Fibroblast of peridontal ligament (primary cell): ENCODE data around the gene ITGA1.

ENCODE experiments used
- DNase-seq: peaks from one replicate; pipeline ENCODE4 v3.0.0-alpha.2; 2010; ENCODE audit errors: extremely low read depth

The ITGA1 gene

DNA sequence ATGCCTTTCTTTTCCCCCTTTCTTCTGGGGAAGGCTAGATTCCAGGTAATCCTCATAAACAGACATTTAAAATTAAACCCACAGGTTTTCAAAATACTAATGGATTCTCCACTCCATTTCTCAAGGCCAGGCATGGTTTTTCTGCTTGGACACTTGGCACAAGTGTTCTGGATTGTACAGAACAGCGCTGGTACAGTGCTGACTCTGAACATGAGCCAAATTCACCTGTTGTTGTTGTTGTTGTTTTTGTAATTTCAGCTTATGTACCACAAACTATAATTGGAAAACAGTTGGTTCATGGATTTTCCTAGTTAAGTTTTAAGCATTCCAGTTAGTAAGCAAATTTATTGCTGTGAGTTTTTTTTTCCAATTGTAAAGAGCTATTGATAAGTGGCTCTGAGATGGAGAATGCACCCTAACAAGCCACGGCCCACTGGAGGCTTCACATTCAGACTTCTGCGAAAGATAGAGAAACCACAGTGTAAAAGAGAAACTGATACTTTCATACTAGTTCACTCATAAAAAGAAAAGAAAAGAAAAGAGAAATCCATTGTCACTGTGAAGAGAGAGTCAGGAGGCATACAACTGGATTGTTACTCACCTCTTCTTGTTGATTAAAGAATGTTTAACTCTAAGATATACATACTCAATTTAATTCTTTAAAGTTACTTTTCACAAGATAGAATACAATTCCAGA lies 16.2 kb upstream of the ITGA1 start:
- no peak for DNase-seq

DNA sequence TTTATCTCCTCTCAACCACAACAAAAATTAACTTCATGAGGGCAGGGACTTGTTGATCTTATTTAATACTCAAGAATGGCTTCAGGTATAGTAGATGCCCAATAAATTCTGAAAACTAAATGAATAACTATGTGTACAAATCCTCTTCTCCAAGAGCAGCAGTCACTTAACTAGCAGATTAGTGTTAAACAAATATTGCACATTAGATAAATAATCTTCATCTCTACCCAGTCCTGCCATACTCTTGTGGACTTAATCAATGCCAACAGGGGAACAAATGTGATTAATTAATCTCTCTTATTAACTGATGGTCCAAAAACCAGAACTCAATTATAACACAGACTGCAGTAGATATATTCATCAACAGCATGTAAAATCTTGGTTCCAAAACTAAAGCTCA lies 15.0 kb upstream of the ITGA1 start:
- DNase-seq = no peak

- DNase-seq = no peak
These were observed 14.4 kb upstream of the ITGA1 start for GRCh38 chr5:52773342-52773741.

GRCh38 chr5:52774005-52774410 lies 13.7 kb upstream of the ITGA1 start:
- no peak for DNase-seq

- DNase-seq = no peak
These were observed 11.6 kb upstream of the ITGA1 start for GRCh38 chr5:52776116-52776515.

- no peak for DNase-seq
These were observed 10.5 kb upstream of the ITGA1 start for GRCh38 chr5:52777186-52777585.

DNA sequence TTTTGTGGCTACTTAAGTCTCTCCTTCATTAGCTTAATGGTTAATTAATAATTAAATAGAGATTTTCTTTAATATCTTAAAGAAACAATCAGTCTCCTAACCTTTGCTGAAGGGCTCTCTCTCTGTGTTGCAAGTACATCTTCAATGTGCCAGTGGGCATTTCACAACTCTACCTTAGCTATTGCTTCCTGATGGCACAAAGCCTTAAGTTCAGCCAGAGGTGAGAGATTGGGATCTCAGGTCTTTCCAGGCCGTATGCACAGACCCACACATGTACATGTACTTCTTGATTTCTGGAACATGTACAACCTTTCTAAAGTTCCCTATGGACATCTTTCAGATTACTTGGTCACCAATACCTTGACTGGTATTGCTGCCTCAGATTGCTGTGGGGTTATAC lies 8.9 kb upstream of the ITGA1 start:
- no peak for DNase-seq

DNA sequence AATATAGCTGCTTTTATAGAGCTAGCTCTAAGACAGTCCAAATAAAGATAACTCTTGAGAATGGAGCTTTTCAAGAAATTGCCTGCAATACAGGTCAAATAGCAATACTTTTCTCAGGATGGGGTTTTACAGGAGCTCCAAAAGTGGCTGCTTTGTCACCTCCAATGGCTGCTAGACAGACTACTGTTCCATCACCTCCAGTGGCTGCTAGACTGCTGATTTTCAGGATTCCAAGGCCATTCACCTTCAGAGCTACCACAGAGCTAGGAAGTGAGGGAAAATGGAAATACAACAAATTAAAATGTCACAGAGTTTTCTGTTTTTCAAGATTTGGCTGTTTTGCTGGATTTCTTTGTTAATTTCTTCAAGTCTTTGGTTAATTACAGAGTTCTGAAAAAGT lies 8.5 kb upstream of the ITGA1 start:
- no peak for DNase-seq

- peak; percentile 66 for DNase-seq
These were observed 4.3 kb upstream of the ITGA1 start for GRCh38 chr5:52783226-52783959.

DNA sequence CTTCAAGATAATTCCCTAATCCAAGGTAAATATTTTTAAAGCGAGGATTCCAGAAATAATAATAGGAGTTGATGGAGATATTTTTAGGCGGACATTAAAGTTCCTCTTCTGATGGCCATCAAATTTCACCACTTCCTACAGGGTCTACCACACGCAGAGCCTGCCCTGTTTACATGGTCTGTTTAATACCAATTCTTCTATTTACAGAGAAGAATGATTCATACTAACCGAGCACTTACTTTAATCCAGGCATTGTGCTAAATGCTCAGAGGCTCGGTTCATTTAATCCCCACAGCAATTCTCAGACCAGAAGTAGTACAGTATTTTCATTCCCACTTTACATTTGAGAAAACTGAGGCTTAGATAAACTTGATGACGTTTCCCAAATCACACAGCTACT lies 3.0 kb upstream of the ITGA1 start:
- no peak for DNase-seq

DNA sequence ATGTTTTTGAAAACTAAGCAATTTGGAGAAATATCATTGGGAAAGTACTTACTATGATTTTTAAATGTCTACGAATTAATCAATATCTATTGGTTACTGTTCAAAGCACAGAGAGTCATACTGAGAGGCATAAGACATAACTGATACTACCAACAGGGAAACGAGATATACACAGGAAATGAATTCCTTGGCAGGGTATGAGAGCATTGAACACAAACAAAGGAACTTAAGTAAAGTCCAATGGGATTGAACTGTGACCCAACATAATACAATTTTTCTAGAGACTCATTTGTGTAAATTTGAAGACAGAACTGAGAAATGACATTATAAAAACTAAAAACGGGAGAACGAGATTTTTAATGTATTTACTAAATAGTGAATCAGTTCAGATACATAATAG lies 1.3 kb upstream of the ITGA1 start:
- no peak for DNase-seq

GRCh38 chr5:52786949-52787599 lies 642 bp upstream of the ITGA1 start:
- peak; percentile 44 for DNase-seq

DNA sequence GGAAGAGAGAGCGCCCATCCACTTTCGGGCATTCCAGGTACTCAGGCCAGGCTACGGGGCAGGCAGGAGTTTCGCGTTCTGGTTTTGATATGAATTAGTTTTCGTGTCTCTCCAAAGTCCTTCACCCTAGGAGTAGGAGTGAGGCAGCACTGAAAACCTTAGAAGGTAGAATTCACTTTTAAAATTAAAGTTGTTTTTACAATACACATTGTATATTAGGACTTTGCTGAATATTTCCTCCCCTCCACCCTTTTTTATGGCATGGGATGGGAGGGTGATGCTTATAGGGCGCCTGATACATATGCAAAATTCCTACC lies 747 bp downstream of the ITGA1 start:
- no peak for DNase-seq

- DNase-seq = no peak
These were observed 1.7 kb downstream of the ITGA1 start for GRCh38 chr5:52789378-52789777.

DNA sequence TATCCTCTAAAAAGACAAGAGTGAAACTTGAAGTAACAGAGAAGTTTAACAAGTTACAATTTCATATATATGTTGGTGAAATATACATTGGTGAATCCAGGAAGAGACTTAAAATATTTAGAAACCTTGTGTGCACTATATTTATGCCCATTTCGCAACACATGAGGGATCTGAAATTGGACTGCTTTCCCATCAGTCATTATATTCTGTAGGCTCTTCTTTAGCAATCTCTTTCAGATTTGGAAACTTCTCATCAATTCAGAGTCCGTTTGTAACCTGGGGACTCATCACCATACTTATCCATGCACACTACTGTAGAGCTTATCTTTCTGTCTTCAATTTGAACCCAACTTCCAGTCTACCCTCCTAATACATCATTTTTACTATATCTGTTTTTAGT lies 2.1 kb downstream of the ITGA1 start:
- DNase-seq = no peak

DNA sequence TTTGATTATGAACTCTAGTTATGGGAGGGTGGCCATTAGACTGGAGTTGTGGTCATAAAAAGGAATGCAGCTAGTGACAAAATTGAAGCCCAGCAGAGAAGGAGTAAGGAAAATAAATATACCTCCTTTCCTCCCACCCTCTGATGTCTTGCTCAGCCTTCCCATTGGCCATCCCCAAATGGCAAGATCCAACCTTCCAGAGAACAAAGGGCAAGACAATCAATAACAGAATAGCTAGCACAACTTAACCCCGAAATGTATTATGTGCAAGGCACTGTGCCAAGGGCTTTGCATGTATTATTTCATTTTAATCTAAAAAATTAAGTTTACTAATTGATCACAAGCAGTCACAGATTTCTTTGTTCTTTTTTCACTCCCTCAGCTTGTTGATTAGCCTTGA lies 3.6 kb downstream of the ITGA1 start:
- DNase-seq = no peak

DNA sequence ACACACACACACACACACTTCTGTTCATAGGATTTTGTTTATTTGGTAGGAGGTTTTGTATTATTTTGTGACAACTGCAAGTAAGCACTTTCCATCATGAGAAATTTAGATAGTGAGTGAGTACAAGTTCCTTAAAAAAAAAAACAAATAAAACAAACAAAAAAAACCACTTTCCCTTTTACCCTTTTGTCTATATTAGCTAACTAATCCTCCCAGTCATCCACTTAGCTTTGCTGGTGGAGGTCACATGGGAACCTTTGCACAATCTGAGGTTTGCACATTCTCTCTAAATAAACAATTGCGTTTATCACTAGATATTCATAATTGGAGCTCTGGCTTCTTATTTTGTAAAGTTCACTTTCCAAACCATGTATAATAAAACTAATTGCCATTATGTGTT lies 6.8 kb downstream of the ITGA1 start:
- DNase-seq = peak; percentile 78

DNA sequence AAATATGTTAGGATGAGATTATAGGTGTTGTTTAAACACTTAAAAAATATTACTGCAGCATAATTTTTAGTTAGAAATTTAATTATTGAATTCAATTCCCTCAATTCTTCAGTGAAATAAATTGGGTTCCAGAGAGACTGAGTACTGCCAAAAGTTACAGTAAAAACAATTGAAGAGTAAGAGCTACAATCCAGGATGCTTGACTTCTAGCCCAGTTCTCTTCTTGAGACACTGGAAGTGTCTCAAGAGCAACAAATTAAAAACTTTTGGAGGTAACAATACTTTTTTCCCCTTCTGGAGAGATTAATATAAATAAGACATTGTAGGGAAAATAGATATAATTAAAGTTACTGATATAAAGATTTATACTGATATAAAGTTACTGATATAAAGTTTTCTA lies 8.3 kb downstream of the ITGA1 start:
- no peak for DNase-seq

GRCh38 chr5:52796516-52797103 lies 8.9 kb downstream of the ITGA1 start:
- no peak for DNase-seq

DNA sequence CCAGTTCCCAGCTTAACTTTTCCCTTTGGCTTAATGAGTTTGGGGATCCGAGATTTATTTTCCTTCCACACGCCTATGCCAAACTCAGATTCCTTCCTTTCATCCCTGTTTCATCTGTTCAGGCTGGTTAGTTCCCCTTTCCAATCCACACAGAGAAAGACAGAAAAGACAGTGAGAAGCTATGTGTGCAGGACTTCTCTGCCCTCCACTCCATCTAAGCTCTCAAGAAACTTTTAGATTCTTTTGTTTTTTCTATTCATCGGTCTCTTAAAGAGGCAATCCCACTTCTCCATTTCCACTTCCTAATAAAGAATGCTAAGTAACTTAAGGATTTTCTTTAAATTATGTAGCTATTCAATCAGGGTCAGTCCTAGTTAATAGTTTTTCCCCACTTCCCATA lies 11.2 kb downstream of the ITGA1 start:
- no peak for DNase-seq

- peak; percentile 86 for DNase-seq
These were observed 11.8 kb downstream of the ITGA1 start for GRCh38 chr5:52799358-52799982.

DNA sequence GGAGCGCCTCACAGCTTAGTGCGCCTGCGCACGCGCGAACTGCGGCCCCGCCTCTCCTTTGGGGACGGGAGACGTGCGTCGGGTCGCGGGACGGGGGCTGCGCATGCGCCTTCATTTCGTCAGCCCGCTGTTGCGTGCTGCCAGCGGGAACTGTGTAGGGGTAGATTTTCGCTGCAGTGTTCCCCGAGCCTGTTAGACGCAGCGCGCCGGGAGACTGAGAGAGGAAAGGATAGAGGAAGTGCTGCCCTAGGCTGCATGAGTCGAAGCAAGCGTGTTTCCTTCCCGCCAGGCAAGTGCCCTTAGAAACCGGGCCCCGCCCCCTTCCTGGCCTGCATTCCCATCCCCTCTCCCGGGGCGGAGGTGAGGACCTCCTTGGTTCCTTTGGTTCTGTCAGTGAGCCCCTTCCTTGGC lies 12.3 kb downstream of the ITGA1 start:
- DNase-seq = peak; percentile 92
